A172 (cell line): ENCODE data around the gene RPS6KA6. TPM values are rescaled to one million over a fixed set of nuclear protein-coding genes. Genes with fewer than 3 reads are reported as not detected.

Experiments
- DNase-seq: peaks from one replicate; pipeline ENCODE4 v3.0.0-alpha.2; 2015; ENCODE audit warnings: low spot score
- total RNA-seq: library from RNA; depleted of rRNA; stranded (reverse); fragments of >200 nt; shearing (Covaris generic); gene quantifications from 2 replicates; pipeline ENCODE4 v1.2.3, GENCODE V29; 2014; rRNA removed

The RPS6KA6 gene
- total RNA-seq: not detected in 2 replicates

DNA sequence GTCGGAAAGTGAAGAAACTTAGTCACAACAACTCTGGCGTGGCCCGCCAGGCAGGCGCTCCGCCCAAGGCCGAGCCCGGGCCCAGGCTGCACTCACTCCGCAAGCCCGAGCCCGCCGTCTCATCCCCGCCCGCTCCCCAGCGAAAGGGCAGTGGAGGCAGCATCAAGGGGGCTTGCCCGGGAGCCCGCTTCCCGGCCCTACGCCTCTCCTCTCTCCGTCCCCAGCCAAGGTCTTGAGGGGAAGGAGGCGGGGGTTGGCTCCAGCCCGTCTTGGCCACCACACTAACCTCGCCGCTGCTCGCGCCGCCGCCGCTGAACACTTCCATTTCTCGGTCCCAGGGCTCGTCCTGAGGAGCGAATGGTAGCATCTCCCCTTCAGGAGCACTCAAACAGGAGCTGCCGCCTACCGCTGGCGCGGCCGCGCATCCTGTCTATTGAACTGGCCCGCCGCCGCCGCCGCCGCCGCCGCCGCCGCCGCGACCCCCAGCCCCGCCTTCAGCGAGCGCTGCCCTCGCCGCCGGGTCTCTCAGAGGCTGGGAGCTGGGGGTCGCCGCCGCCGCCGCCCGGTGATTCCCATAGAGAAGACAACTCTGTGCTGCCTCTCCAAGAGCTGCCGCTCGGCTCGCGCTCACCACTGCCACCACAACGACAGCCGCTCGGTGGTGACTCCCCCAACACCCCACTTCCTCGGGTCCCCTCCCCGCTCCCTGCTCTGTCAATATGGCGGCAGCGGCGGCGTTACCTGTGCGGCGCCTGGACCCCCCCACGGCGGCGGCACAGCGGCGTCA, at the start of gene RPS6KA6:
Gene RPS6KA6 (minus strand): TSS at position 667 of the 787 bp plus-strand sequence. CDS start 300 bp downstream, at position 367.
- no peak for DNase-seq

DNA sequence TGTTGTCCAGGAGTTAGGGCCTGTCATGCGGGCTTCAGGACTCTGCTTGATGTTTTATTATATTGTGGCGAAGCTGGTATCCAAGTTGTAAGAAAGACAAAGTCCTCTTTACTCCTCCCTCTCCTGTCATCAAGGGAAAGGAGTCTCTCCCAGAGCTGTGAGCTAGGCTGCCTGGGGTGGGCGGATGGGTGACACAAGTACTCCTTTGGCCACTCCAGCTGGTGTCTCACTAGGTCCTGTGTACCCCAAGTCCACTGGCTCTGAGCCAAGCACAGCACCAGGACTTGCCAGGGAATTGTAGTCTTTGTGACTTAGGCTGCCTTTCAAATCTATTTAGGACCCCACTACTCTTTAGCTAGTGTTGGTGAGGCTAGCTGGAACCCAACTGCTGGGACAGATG, 36.7 kb upstream of the RPS6KA6 start:
- no peak for DNase-seq

DNA sequence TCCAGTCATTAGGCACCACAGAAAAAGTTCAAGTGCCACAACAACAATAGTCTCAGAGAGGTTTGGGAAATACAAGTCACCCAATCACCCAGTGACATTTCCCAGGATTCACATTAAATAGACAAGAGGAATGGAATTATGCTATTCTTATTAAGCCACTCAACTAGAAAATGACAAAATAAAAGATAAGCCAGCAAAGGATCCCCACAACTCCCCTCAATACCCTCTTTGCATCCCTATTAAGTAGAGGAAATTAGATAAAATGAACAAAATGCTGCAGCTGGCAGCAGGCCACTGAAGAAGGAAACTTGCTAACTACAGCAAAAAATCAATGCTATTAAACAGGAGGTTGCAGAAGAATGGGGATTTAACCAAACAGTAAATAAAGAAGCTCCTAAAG, 35.3 kb upstream of the RPS6KA6 start:
- DNase-seq: no peak

DNA sequence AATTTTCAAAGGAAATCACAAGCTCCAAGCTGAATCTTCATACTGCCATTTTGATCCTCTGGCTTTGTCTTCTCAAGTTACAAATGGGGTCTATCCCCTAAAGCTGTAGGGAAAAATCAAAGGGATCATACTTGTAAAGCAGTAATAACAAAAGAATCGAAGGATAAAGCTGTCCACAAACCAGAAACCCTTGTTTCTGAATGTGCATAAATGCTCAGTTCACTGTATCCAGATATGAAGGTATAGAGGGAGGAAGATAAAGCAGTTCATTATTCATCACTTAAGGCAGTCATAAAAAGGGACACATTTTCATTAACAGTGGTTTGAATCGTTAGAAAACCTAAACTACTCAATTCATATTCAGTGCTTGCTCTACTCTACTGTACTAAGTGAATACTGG, 33.2 kb upstream of the RPS6KA6 start:
- DNase-seq: no peak

DNA sequence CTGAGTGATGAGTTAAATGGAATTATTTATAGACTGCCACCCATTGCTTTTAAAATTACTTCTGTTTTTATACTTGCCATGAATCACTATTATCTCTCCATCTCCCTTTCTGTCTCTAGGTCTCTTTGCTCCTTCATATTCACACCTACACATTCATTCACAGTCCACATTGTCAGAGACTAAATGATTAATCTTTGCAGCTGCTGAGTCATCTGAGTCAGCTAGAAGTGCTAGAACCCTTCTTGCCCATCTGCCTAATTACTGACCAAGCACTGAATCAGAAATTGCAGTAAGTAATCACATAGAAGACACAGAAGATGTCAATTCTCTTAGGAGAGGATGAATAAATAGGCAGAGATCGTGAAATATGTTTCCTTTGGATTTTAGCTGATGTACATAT, 31.6 kb upstream of the RPS6KA6 start:
- DNase-seq: peak; percentile 1

DNA sequence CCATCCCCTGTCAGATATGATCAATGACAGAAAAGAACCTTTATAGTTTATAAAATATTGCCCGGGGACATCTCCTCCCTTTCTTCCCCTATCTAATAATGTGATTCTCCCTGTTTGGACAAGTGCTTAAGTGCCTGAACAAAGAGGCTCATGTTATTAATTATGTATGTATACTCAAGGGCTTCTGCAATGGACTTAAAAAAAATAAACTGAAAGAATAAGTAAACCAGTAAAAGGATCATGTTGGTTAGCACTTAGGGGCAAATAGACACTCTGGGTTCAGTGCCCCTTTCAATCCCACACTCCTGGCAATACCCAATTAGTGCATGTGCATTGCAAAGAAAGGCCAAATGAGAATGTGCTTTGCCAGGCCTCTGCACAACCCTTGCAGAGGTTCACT, 30.7 kb upstream of the RPS6KA6 start:
- DNase-seq: no peak

DNA sequence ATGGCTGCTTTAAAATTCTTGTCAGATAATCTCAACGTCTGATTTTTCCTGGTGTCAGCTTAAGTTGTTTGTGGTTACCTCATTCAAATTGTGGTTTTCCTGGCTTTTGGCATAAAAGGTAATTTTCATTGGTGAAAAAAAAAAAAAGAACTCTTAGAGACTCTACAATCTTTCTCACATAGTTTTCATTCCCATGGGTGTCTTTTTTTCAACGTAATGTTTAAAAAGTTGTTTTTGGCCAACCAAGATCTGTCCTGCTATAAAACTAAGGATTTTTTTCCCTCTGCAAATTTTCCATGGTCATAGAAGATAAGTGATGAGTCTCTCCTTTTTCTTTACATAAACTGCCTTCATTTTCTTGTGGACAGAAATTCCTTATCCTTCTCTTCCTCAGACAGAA, 28.9 kb upstream of the RPS6KA6 start:
- no peak for DNase-seq

DNA sequence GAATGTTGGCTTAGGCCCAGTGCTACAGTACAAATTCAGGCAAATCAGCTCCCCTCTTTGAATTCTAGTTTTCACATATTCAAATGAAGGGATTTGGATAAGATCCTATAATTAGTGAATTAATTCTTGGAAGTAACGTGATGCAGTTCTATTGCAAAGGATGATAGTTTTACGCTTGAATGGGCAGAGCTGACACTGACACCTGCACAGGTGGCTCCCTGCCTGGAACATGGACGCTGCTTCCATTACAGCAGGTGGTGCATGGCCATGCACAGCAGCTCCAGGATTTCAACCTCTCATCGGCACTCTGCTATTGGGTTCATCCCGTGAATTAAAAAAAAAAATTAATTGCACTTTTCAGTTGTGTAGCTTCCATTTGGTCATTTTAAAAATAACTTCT, 28.4 kb upstream of the RPS6KA6 start:
- no peak for DNase-seq

DNA sequence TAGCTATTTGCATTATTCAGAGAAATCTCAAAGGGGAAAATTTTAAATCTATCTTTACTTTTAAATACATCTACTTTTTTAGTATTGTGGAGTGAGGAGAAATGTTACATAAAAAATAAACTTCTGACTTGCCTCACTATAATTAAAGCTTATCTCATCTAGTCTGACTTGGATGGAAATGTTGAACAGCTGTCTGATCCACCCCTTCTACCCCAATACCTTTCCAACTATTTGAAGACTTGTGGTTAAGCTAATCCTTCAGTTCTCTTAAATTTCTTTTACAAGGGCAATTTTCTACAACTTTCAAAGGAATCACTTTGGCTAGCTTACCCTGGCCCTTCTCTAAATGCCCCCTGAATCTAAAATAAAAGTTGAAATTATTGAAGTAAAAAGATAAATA, 17.3 kb upstream of the RPS6KA6 start:
- DNase-seq: no peak

DNA sequence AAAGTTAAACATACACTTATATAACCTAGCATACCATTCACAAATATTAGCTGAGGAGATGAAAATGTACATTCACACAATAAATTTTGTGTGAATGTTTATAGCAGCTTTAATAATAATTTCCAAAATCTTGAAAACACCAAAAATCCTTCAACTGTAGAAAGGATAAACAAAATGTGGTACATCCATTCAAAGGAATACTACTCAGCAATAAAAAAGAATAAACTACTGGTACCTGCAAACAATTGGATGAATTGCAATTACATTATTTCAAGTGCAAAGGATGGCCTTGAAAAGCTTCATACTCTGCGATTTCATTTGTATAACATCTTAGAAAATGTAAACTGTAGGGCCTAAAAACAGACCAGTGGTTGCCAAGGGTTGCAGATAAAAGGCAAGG, 11.7 kb upstream of the RPS6KA6 start:
- DNase-seq: no peak

DNA sequence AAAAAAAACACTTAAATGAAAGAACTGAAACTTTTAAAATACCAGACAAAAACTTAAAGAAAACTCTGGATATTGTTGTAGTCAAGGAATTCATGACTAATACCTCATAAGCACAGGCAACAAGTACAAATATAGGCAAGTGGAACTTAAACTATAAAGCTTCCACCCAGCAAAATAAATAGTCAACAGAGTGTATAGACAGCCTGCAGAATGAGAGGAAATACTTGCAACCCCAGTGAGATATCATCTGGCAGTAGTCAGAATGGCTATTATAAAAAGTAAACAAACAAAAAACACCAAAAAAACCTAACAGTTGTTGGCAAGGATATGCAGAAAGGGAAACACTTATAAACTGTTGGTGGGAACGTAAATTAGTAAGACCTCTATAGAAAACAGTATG, 9.6 kb upstream of the RPS6KA6 start:
- no peak for DNase-seq

DNA sequence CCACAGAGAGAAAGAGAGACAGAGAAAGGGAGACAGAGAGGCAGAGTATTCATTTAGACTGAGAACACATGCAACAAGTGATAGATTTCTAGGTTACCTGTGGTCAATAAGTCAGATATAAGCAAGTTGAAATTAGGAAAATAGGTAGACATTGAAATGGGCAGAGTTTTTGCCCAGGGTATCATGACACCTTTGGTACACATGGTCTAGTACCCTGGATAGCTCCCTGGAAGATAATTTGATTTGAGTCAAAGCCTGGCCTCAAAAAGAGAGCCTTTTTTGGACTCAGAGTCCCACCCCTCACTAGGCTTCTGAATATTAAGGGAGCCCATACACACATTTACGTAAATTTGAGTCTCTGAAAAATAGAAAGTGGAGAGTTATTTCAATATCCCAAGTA, 4.0 kb upstream of the RPS6KA6 start:
- DNase-seq: no peak

DNA sequence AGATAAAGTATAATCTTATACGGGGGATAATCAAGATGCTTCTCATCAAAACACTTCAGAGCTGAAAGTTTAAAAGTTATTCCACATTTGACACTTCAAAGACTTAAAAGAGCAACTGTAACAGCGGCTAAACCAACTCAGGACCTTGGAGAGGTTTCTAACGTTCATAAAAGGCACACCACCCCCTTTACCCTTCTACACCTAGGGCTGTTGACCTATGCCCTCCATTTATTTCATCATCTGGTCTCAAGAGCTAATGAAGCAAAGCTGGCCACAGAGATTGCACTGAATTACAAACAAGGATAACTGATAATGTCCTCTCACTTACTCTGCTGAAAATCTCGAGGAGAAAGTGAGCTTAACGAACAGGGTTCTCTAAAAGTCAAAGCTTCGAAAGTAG, 1.1 kb upstream of the RPS6KA6 start:
- no peak for DNase-seq

DNA sequence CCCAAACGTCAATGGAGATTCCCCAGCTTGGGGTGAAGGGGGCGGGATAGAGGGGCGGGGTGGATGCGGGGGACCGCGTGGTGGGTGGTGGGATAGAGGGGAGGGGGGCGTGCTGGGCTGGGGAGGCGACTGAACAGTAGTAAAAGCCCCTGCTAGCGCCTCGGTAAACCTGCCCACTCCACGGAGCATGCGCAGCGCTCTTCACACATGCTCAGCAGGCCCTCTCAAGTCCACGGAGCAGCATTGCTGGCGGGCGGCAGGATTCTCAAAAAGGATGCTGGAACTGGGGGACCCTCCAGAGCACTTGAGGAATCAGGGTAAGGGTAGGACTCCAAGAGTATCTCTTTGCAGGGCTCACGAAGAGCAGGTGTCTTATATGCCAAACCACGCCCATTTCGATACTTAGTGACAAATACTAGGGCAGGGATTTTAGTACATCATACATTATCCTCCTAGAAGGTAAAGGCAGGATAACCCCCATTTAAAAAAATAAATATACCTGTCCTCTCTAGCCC, 378 bp upstream of the RPS6KA6 start:
- DNase-seq: no peak

DNA sequence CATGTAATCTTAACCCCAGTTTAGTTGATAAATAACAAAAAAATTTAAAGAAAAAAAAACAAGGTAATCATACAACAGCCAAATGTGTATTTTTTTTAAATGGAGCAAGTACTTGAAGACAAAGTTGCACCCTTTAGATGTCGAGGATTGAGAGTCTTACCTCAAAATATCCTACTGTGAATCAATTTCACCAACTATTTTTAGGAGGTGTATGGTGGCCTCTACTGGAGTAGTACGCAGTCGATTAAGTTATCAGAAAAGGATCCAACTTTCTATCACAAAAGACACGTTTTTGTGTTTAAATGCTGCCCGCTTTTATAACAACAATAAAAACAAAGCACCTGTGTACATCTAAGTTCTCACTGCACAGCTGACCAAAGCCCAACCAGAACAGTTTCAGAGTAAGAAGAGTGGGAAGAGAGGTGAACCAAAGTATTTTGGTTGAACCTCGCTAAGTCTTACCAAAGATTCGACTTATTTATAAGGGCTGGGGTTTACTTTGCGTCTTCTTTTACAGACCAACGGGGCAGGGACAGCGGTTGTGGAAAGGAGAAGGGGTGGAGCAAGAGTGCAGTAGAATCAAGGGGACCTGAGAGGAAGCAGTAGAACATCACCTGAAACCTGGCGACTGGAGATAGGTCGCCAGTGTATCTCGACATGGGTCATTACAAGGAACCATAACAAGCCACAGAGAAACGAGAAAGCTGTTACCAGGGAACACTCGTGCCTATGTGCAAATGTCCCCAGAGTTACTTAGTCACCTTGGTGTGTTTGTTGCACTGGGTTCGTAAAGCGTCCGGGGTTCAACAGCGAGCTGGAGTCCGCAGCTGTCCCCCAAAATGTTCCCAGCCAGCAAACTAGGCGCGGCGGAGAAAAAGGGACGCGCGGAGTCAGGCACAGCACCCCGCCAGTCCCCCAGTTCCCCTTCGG, 1.1 kb downstream of the RPS6KA6 start:
- no peak for DNase-seq

DNA sequence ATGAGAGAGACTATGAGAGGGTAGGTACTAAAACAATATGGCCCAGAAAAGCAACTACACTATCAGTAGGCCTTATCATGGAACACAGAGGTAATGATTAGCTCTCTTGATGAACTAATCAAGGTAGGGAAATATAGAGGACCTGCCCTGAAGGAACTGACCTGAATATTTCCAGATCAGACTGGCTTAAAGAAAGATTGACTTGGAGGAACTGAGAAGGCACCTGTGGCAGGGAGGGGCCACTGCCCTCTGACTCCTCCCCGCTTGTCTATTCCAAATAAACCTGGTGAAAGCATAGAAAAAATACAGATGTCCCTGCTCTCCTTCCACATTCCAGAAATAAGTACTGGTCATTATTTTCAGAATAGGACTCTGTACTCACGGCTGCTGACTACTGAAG, 5.5 kb downstream of the RPS6KA6 start:
- DNase-seq: no peak

DNA sequence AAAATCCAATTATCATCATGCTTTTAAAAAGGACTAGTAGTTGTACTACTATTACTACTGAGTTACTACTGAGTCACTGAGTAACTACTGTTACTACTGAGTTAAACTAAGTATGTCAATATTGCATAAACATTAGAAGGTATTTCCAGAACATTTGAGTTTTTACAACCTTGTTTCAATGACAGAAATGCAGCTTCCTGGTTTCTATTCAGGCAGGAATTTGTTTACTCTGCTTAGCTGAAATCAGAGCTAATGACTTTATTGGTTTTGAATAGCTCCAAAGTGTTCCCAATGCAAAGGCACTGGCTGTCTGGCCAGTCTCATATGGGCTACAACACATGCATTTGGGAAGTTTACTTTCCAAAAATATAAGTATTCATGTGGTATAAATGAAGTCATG, 12.0 kb downstream of the RPS6KA6 start:
- DNase-seq: no peak

DNA sequence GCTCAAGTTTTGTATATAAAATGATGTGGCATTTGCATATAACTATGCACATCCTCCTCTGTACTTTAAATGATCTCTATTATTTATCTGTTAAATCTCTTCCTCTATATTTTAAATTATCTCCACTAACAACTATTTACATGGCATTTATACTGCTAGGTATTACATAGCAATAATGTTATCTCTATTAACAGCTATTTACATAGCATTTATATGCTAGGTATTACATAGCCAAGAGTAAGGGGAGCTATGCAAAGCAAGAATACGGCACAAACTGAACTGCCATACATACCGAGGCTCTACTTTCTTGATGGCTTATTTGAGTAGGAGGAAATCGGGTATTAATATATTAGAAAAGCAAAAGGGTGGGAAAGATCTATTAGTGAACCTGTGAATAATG, 12.7 kb downstream of the RPS6KA6 start:
- no peak for DNase-seq

DNA sequence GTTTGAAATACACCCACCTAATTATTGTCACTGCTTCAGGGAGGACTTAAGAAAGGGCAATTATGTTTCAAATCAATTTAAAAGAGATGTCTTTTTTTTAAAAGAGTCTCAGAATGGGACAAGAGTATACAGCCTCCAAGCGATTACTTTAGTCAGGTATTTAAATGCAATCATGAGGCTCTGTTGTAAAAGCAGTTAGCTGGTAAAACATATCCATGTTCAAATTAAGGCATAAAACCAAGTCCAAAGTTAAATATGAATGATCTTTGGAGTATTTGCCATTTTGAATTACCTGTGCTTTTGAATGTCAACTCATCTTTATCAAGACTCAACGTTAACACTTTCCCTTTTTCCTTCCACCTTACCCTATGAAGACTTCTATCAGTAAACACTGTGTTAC, 13.7 kb downstream of the RPS6KA6 start:
- no peak for DNase-seq

DNA sequence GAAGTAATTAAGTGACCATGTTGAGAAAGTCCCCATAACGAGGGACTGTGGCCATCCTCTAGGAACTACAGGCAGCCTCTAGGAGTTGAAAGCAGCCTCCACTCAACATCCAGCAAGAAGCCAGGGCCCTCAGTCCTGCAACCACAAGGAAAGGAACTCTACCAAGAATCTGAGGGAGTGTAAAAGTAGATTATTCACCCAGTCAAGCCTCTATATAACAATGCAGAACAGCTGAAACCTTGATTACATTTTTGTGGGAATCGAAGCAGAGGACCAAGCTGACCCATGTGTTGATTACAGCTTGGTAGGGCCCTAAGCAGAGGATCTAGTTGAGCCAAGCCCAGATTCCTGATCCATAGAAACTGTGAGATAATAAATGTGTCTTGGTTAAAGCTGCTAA, 17.1 kb downstream of the RPS6KA6 start:
- no peak for DNase-seq

DNA sequence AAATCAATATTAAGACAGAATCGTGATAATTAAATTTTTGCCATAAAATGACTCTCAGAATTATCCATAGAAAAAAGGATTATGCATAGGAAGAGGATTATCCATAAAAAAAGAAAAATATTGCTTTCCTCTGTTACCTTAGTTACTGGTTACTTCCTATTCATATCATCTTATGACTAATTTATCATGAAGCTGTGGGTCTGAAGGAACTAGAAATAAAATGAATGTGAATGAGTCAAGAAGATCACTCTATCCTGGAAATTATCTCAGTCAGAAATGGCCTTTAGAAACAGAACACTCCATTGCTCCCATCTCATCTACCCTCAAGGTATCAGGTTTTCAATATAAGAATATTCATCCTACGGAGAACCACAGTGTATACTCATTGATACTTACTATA, 19.4 kb downstream of the RPS6KA6 start:
- DNase-seq: no peak

DNA sequence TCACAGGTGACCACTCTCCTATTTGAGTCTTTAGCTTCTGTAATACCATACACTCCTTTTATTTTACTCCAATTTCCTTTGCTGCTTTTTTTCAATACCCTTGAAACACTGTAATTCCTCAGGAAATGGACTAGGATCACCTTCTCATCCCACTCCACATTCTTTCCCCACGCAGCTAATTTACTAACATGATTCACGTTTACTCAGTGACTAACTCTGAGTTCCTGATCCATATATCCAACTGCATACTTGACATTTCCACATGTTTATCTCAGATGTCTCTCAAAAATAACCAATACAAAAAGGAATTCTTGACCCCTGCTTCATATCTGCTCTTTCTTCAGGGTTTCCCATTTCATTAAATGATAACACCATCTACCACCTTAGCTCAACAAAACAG, 19.9 kb downstream of the RPS6KA6 start:
- DNase-seq: no peak

DNA sequence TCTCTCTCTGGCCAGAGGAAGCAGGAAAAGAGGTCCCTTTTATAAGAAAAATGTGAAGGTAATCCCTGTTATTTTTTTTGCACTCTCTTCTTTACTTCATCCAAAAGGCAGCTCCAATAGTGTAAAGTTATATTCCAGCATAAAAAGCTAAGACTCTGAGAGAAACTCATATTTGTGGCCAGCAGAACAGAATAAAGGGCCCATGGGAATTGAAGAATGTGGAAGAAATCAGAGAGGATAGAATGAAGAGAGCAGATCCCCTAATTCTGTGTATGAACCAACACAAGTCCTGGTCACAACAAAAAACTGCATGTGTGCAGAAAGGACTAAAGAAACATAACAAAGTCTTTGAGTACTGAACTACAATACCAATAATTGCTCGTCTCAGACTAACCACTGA, 22.3 kb downstream of the RPS6KA6 start:
- DNase-seq: no peak
